ENCODE results near the gene SNAPC1.
"Not testable (repeated sequence)": the region's sequence is repeated elsewhere in the genome, so short reads cannot be mapped to it uniquely, and the experiment has no call there.

SNAPC1 gene

GRCh38 chr14:61761959-61762786, at the start of gene SNAPC1:
Gene SNAPC1, plus strand, starts transcription at chr14:61762420. Its CDS starts 41 bp downstream, at chr14:61762461.
- peak; percentile 88 for DNase-seq

- no peak for DNase-seq
These were observed 48.3 kb upstream of the SNAPC1 start for GRCh38 chr14:61713724-61714437.

GRCh38 chr14:61716956-61717355, 45.3 kb upstream of the SNAPC1 start:
- no peak for DNase-seq

- no peak for DNase-seq
These were observed 44.2 kb upstream of the SNAPC1 start for GRCh38 chr14:61718039-61718438.

- no peak for DNase-seq
These were observed 42.6 kb upstream of the SNAPC1 start for GRCh38 chr14:61719344-61720293.

GRCh38 chr14:61720294-61720661, 41.9 kb upstream of the SNAPC1 start:
- no peak for DNase-seq

GRCh38 chr14:61720741-61721140, 41.5 kb upstream of the SNAPC1 start:
- no peak for DNase-seq

GRCh38 chr14:61724133-61724532, 38.1 kb upstream of the SNAPC1 start:
- DNase-seq: no peak

- no peak for DNase-seq
These were observed 35.2 kb upstream of the SNAPC1 start for GRCh38 chr14:61726778-61727658.

- no peak for DNase-seq
These were observed 31.4 kb upstream of the SNAPC1 start for GRCh38 chr14:61730756-61731373.

- no peak for DNase-seq
These were observed 28.2 kb upstream of the SNAPC1 start for GRCh38 chr14:61733972-61734371.

- DNase-seq: no peak
These were observed 25.5 kb upstream of the SNAPC1 start for GRCh38 chr14:61736751-61737150.

GRCh38 chr14:61737915-61738314, 24.3 kb upstream of the SNAPC1 start:
- no peak for DNase-seq

- DNase-seq: no peak
These were observed 23.1 kb upstream of the SNAPC1 start for GRCh38 chr14:61739133-61739532.

GRCh38 chr14:61742371-61742770, 19.8 kb upstream of the SNAPC1 start:
- no peak for DNase-seq

- DNase-seq: no peak
These were observed 18.0 kb upstream of the SNAPC1 start for GRCh38 chr14:61744238-61744637.

GRCh38 chr14:61746346-61746745, 15.9 kb upstream of the SNAPC1 start:
- DNase-seq: not testable (repeated sequence)

GRCh38 chr14:61746881-61747280, 15.3 kb upstream of the SNAPC1 start:
- DNase-seq: no peak

- no peak for DNase-seq
These were observed 14.9 kb upstream of the SNAPC1 start for GRCh38 chr14:61747342-61747741.

- no peak for DNase-seq
These were observed 13.0 kb upstream of the SNAPC1 start for GRCh38 chr14:61749264-61749663.

- peak; percentile 20 for DNase-seq
These were observed 12.4 kb upstream of the SNAPC1 start for GRCh38 chr14:61749867-61750266.

Data from NCI-H1436 treated with DMSO at 0.1 percent for 48 hours (cell line).